UCSD-AML1 (cell line): Measurements from ENCODE around the gene CHN1.

Source experiments
- DNase-seq: peaks from one replicate; lab custom pipeline; 2025; ENCODE audit not compliant: unreplicated experiment; lab: John Stamatoyannopoulos, UW

CHN1 gene

GRCh38 chr2:174830561-174830960 is 174.6 kb downstream of the CHN1 start:
- DNase-seq, result no peak

- no peak for DNase-seq
Observed at GRCh38 chr2:174829550-174829949, 175.6 kb downstream of the CHN1 start.

- no peak for DNase-seq
Observed at GRCh38 chr2:174827371-174828369, 177.5 kb downstream of the CHN1 start.

- DNase-seq, result no peak
Observed at GRCh38 chr2:174826051-174826450, 179.1 kb downstream of the CHN1 start.

- DNase-seq, result no peak
Observed at GRCh38 chr2:174824068-174824467, 181.1 kb downstream of the CHN1 start.

- no peak for DNase-seq
Observed at GRCh38 chr2:174821628-174822027, 183.6 kb downstream of the CHN1 start.

- no peak for DNase-seq
Observed at GRCh38 chr2:174820361-174820760, 184.8 kb downstream of the CHN1 start.

GRCh38 chr2:174815526-174815925 is 189.7 kb downstream of the CHN1 start:
- DNase-seq, result no peak

GRCh38 chr2:174812037-174812436 is 193.1 kb downstream of the CHN1 start:
- no peak for DNase-seq

- DNase-seq, result no peak
Observed at GRCh38 chr2:174807931-174808330, 197.2 kb downstream of the CHN1 start.

- no peak for DNase-seq
Observed at GRCh38 chr2:174805803-174806202, 199.4 kb downstream of the CHN1 start.

- no peak for DNase-seq
Observed at GRCh38 chr2:174802459-174802858, 202.7 kb downstream of the CHN1 start.

- DNase-seq, result no peak
Observed at GRCh38 chr2:174800436-174801205, 204.6 kb downstream of the CHN1 start.

GRCh38 chr2:174798801-174799200 is 206.4 kb downstream of the CHN1 start:
- no peak for DNase-seq

GRCh38 chr2:174797781-174798276 is 207.4 kb downstream of the CHN1 start:
- no peak for DNase-seq

GRCh38 chr2:174796319-174796771 is 208.8 kb downstream of the CHN1 start:
- DNase-seq, result no peak

GRCh38 chr2:174794851-174795374 is 210.3 kb downstream of the CHN1 start:
- DNase-seq, result no peak

GRCh38 chr2:174792309-174793025 is 212.7 kb downstream of the CHN1 start:
- DNase-seq, result no peak

GRCh38 chr2:174791746-174792280 is 213.4 kb downstream of the CHN1 start:
- DNase-seq, result no peak

GRCh38 chr2:174791020-174791419 is 214.2 kb downstream of the CHN1 start:
- DNase-seq, result no peak
